A549 (cell line): ENCODE data around the gene CLEC4C. TPM values are rescaled to one million over a fixed set of nuclear protein-coding genes. Genes with fewer than 3 reads are reported as not detected.
"Not testable (repeated sequence)": the region's sequence is repeated elsewhere in the genome, so short reads cannot be mapped to it uniquely, and the experiment has no call there.

Source experiments
- ATAC-seq, 2 experiments: fragments of 200-7000 bp in 1 of 2; fragments of >200 bp in 1 of 2; cut with Nextera tagmentation in 1 of 2; cut with Tn5 transposase in 1 of 2; 3 replicates each; pipeline versions ENCODE4 v1.8.0 to v1.9.1; 2018 to 2020; ENCODE audit warnings: mild to moderate bottlenecking in 1 of 2, moderate library complexity in 1 of 2
- CTCF ChIA-PET: fragments of 300-600 bp; sonication (Branson Sonifier 250); formaldehyde crosslinking; extraction: SDS; loops from one replicate; lab custom pipeline; 2021; ENCODE audit warnings: antibody characterized with exemption, inconsistent platforms; lab: Yijun Ruan, JAX
- POLR2A ChIA-PET: fragments of 350-600 bp; formaldehyde crosslinking; extraction: SDS; loops from one replicate; lab custom pipeline; 2021; ENCODE audit warnings: antibody characterized with exemption, inconsistent platforms; lab: Yijun Ruan, JAX
- DNase-seq, 2 experiments: peaks; one replicate each; pipeline versions ENCODE4 v3.0.0 to v3.0.0-alpha.2; 2011 to 2016; ENCODE audit warnings: low read depth in 1 of 2, low spot score in 1 of 2
- FAIRE-seq: peaks from 2 replicates; lab custom pipeline; 2011; peaks lifted over from hg19 to GRCh38; lab: Jason Lieb, UNC
- H3K27ac ChIP-seq, 2 experiments: fragments of >200 bp; sonication (Bioruptor Twin); formaldehyde crosslinking; 3 replicates each; pipeline ENCODE4 v1.5.1; 2016 to 2017
- H3K4me1 ChIP-seq: fragments of >200 bp; sonication (Bioruptor Twin); formaldehyde crosslinking; 3 replicates; pipeline ENCODE4 v1.6.1; 2016
- H3K4me2 ChIP-seq: fragments of >200 bp; sonication (Bioruptor Twin); formaldehyde crosslinking; 3 replicates; pipeline ENCODE4 v1.6.1; 2016
- H3K4me3 ChIP-seq: fragments of >200 bp; sonication (Bioruptor Twin); formaldehyde crosslinking; 3 replicates; pipeline ENCODE4 v1.5.1; 2016
- H3K9me3 ChIP-seq: fragments of >200 bp; sonication (Bioruptor Twin); formaldehyde crosslinking; 3 replicates; pipeline ENCODE4 v1.6.1; 2016
- CBX8 ChIP-seq: fragments of 200-600 bp; sonication (generic); IDR thresholded peaks from 2 replicates; pipeline ENCODE4 v1.6.1; 2016
- CHD2 ChIP-seq: fragments of 150-350 bp; IDR thresholded peaks from 2 replicates; pipeline ENCODE4 v1.6.1; 2014; ENCODE audit warnings: low read length; ENCODE audit not compliant: partially characterized antibody
- EHMT2 ChIP-seq: fragments of 200-600 bp; sonication (generic); IDR thresholded peaks from 2 replicates; pipeline ENCODE4 v1.6.1; 2016; ENCODE audit warnings: antibody characterized with exemption, low read depth, mild to moderate bottlenecking, moderate library complexity
- EP300 ChIP-seq, 2 experiments: fragments of >200 bp; sonication (Bioruptor Twin); formaldehyde crosslinking; IDR thresholded peaks; 2 replicates in 1 of 2; 3 replicates in 1 of 2; pipeline ENCODE4 v1.6.1; 2016 to 2017
- FOSB ChIP-seq: fragments of 250-450 bp; sonication (Bioruptor Pico); IDR thresholded peaks from 2 replicates; pipeline ENCODE4 v1.5.0; 2020; ENCODE audit warnings: mild to moderate bottlenecking, moderate library complexity
- FOXS1 ChIP-seq: fragments of 250-450 bp; sonication (Bioruptor Pico); IDR thresholded peaks from 2 replicates; pipeline ENCODE4 v1.5.0; 2020; ENCODE audit warnings: mild to moderate bottlenecking, moderate library complexity
- HDAC2 ChIP-seq: fragments of 200-600 bp; sonication (generic); IDR thresholded peaks from 2 replicates; pipeline ENCODE4 v1.6.1; 2016
- HOXA7 ChIP-seq: fragments of 250-450 bp; sonication (Bioruptor Pico); IDR thresholded peaks from 2 replicates; pipeline ENCODE4 v1.5.0; 2020; ENCODE audit warnings: mild to moderate bottlenecking, moderate library complexity
- HOXB13 ChIP-seq: fragments of 250-450 bp; sonication (Bioruptor Pico); IDR thresholded peaks from 2 replicates; pipeline ENCODE4 v1.5.0; 2020; ENCODE audit warnings: low read depth, mild to moderate bottlenecking, moderate library complexity
- KDM1A ChIP-seq: fragments of 200-600 bp; sonication (generic); IDR thresholded peaks from 2 replicates; pipeline ENCODE4 v1.6.1; 2016; ENCODE audit warnings: low read depth, mild to moderate bottlenecking
- MAFK ChIP-seq: fragments of 450-650 bp; IDR thresholded peaks from 2 replicates; pipeline ENCODE4 v1.6.1; 2014; ENCODE audit not compliant: partially characterized antibody
- POLR2AphosphoS2 ChIP-seq: conservative IDR thresholded peaks from 2 replicates; pipeline ENCODE4 v1.6.1; 2012; ENCODE audit warnings: low read length, improper control_type of control experiment, inconsistent platforms
- SREBF2 ChIP-seq: fragments of 450-650 bp; IDR thresholded peaks from 2 replicates; pipeline ENCODE4 v1.6.1; 2014; ENCODE audit warnings: mild to moderate bottlenecking, moderate library complexity
- ZNF302 ChIP-seq: fragments of 250-450 bp; sonication (Bioruptor Pico); IDR thresholded peaks from 2 replicates; pipeline ENCODE4 v1.9.0; 2021; ENCODE audit warnings: inconsistent platforms, mild to moderate bottlenecking, moderate library complexity
- WGBS: methylation state at CpG from one replicate; pipeline ENCODE4 v1.1.6; 2017; ENCODE audit errors: missing lambda C conversion rate; 5-methylcytosine and 5-hydroxymethylcytosine counted together
- polyA minus RNA-seq: library from RNA; depleted of rRNA, polyadenylated mRNA; stranded (reverse); fragments of >200 nt; gene quantifications from 2 replicates; pipeline ENCODE4 v1.2.3, GENCODE V29; 2011; rRNA and poly(A)+ RNA removed
- polyA plus RNA-seq, 4 experiments: library from polyadenylated mRNA; depleted of rRNA in 3 of 4; stranded (reverse); fragments of >200 nt; fragmentation: RNase III in 1 of 4; extraction: RNeasy Plus Mini Kit Qiagen cat#74134 plus additional on column Dnase treatment in 1 of 4; gene quantifications; 2 replicates in 3 of 4; 3 replicates in 1 of 4; pipeline ENCODE4 v1.2.3, GENCODE V29; 2011 to 2017
- TF ChIP-seq, protein P1 (sequence below): fragments of 450-650 bp; IDR thresholded peaks from 2 replicates; pipeline ENCODE4 v1.6.1; 2014; ENCODE audit warnings: antibody characterized with exemption
- TF ChIP-seq, protein P2 (sequence below): IDR thresholded peaks from 2 replicates; pipeline ENCODE4 v1.6.1; 2012
- TF ChIP-seq, protein P3 (sequence below): IDR thresholded peaks from 2 replicates; pipeline ENCODE4 v1.6.1; 2012
- TF ChIP-seq, protein P4 (sequence below): fragments of 150-350 bp; IDR thresholded peaks from 2 replicates; pipeline ENCODE4 v1.6.1; 2014; ENCODE audit warnings: low read depth, mild to moderate bottlenecking, low read length

Gene CLEC4C, protein sequence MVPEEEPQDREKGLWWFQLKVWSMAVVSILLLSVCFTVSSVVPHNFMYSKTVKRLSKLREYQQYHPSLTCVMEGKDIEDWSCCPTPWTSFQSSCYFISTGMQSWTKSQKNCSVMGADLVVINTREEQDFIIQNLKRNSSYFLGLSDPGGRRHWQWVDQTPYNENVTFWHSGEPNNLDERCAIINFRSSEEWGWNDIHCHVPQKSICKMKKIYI
- not detected in 2 replicates for polyA plus RNA-seq (2011; rRNA removed)
- not detected in 2 replicates for polyA plus RNA-seq (2012; cell fraction: cytosol; rRNA removed)
- polyA plus RNA-seq (2012; cell fraction: nucleus; rRNA removed) = not detected in 2 replicates
- polyA plus RNA-seq (2017; fragmentation: RNase III; extraction: RNeasy Plus Mini Kit Qiagen cat#74134 plus additional on column Dnase treatment) = not detected in 3 replicates
- polyA minus RNA-seq = not detected in 2 replicates

DNA sequence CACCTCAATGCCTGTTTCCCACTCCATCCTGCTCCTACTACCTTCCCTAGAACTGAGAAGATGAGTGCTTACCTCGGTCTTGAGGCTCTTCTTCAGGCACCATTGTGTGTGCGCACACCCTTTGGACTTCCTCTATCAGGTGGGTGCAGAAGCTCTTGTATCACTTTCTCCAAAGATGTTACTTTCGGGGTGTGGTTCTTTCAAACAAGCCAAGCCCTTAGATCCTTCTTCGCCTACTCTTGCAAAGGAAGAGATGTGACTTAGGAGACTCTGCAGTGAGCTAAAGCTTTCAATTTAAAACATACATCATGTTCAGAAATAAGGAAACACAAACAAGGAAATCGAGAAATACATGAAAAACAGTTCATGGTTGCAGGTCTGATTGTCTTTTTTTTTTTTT lies at the start of gene CLEC4C:
TSS of gene CLEC4C (minus strand) at position 130 of the 400 bp plus-strand sequence. CDS start at position 103, 27 bp downstream.
- TF ChIP-seq FOXS1 (no peak), ZNF302 (no peak), HDAC2 (no peak), SREBF2 (no peak)
- TF ChIP-seq, protein P1, sequence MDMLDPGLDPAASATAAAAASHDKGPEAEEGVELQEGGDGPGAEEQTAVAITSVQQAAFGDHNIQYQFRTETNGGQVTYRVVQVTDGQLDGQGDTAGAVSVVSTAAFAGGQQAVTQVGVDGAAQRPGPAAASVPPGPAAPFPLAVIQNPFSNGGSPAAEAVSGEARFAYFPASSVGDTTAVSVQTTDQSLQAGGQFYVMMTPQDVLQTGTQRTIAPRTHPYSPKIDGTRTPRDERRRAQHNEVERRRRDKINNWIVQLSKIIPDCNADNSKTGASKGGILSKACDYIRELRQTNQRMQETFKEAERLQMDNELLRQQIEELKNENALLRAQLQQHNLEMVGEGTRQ = no peak
- TF ChIP-seq, all 56 proteins: peak for 0
- no peak for DNase-seq
- no peak for ATAC-seq
- CTCF ChIA-PET = interaction anchor here (1.3 kb wide), 1 partner anchor 15 kb away, joined by 4 read pairs; no protein-coding TSS in a partner anchor
- POLR2A ChIA-PET = no interaction called here
- FAIRE-seq = no peak
- Histone ChIP-seq H3K9me3 (peaks cover 6% of the 10 kb centered on the region; the same call in 1 of the 3 replicates), H3K4me3 (no peak within 1 kb of the TSS), H3K27ac (no peak within 1 kb of the TSS), H3K4me2 (no peak within 1 kb of the TSS), H3K4me1 (no peaks in the 10 kb centered on the region)
- 47% methylated on average over 5 of the region's 5 CpGs for whole genome bisulfite sequencing

DNA sequence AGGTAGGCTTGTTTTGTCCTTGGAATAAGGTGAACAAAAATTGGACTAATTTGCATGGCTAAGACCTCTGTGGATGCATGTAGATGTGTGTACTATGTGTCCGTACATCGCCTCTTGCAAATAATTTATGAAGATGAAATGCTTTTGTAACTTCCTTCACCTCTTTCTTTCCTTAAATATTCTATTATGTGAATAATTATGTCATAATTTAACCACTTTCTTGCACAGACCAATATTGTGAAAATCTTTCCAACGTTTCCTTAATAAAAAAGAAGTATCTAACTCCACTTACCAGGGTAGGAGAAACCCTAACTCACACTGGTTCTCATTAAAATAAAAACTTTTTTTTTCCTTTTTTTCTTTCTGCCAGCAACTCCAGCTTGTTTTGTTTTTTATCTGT lies 46.0 kb upstream of the CLEC4C start:
- ATAC-seq (no peak), DNase-seq (no peak), FAIRE-seq (no peak)
- TF ChIP-seq, protein P2, sequence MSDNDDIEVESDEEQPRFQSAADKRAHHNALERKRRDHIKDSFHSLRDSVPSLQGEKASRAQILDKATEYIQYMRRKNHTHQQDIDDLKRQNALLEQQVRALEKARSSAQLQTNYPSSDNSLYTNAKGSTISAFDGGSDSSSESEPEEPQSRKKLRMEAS = no peak
- no peak for TF ChIP-seq EP300 (IDR thresholded peaks at IDR 0.05)
- TF ChIP-seq HOXB13 (CRISPR knock-in tag) = no peak
- no peak for TF ChIP-seq FOXS1
- TF ChIP-seq EHMT2 = no peak
- no peak for TF ChIP-seq CHD2
- TF ChIP-seq FOSB = no peak
- no peak for TF ChIP-seq MAFK
- TF ChIP-seq KDM1A = no peak
- TF ChIP-seq POLR2AphosphoS2 = no peak
- no peak for TF ChIP-seq CBX8
- TF ChIP-seq, protein P3, sequence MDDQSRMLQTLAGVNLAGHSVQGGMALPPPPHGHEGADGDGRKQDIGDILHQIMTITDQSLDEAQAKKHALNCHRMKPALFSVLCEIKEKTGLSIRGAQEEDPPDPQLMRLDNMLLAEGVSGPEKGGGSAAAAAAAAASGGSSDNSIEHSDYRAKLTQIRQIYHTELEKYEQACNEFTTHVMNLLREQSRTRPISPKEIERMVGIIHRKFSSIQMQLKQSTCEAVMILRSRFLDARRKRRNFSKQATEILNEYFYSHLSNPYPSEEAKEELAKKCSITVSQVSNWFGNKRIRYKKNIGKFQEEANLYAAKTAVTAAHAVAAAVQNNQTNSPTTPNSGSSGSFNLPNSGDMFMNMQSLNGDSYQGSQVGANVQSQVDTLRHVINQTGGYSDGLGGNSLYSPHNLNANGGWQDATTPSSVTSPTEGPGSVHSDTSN = no peak
- no peak for TF ChIP-seq HOXA7 (CRISPR knock-in tag)
- TF ChIP-seq, protein P4, sequence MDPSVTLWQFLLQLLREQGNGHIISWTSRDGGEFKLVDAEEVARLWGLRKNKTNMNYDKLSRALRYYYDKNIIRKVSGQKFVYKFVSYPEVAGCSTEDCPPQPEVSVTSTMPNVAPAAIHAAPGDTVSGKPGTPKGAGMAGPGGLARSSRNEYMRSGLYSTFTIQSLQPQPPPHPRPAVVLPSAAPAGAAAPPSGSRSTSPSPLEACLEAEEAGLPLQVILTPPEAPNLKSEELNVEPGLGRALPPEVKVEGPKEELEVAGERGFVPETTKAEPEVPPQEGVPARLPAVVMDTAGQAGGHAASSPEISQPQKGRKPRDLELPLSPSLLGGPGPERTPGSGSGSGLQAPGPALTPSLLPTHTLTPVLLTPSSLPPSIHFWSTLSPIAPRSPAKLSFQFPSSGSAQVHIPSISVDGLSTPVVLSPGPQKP = no peak
- TF ChIP-seq ZNF302 = no peak
- no peaks in the 10 kb centered on the region for H3K4me1 ChIP-seq
- H3K4me2 ChIP-seq = no peak overlapping the region
- H3K4me3 ChIP-seq = no peak overlapping the region
- no peak overlapping the region for H3K27ac ChIP-seq
- ChIA-PET POLR2A (no interaction called here), CTCF (no interaction called here)
- H3K9me3 ChIP-seq = no peaks in the 10 kb centered on the region
- WGBS = 58% methylated on average over 3 of the region's 3 CpGs

DNA sequence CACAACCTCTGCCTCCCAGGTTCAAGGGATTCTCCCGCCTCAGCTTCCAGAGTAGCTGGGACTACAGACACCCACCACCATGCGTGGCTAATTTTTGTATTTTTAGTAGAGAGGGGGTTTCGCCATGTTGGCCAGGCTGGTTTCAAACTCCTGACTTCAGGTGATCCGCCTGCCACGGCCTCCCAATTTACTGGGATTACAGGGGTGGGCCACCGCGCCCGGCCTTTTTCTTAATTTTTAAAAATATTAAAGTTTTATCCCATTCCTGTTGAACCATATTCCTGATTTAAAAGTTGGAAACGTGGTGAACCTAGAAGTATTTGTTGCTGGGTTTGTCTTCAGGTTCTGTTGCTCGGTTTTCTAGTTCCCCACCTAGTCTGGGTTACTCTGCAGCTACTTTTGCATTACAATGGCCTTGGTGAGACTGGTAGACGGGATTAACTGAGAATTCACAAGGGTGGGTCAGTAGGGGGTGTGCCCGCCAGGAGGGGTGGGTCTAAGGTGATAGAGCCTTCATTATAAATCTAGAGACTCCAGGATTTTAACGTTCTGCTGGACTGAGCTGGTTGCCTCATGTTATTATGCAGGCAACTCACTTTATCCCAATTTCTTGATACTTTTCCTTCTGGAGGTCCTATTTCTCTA lies 41.8 kb upstream of the CLEC4C start, which contains the start of gene NANOG:
TSS of gene NANOG (plus strand) at position 519 of the 645 bp plus-strand sequence. CDS start 213 bp downstream, outside the sequence.
- CTCF ChIA-PET = interaction anchor here (1.4 to 2.9 kb wide), 2 partner anchors 11 to 18 kb away, joined by 4 to 6 read pairs; no protein-coding TSS in a partner anchor
- peak; percentile 65 for FAIRE-seq
- ATAC-seq, DNase-seq, H3K4me3 ChIP-seq, H3K9me3 ChIP-seq, H3K27ac ChIP-seq, H3K4me1 ChIP-seq, POLR2A ChIA-PET: not testable (repeated sequence)
- peak within 1 kb of the TSS; percentile 23; the same call in 1 of the 3 replicates for H3K4me2 ChIP-seq
- 59% methylated on average over 13 of the region's 13 CpGs for WGBS
